Right lobe of liver (tissue), 4 donors: Measurements from ENCODE around the gene NTM.

Source experiments
- POLR2A ChIP-seq: fragments of 450-650 bp; IDR thresholded peaks from one replicate; pipeline ENCODE4 v1.6.1; 2017; ENCODE audit warnings: antibody characterized with exemption, mild to moderate bottlenecking
- TF ChIP-seq, protein P1 (sequence below), 4 donors: fragments of 200-600 bp in 3 of 4; fragments of 450-650 bp in 1 of 4; IDR thresholded peaks; one replicate each; pipeline versions ENCODE4 v1.5.1 to v1.8.0; 2016 to 2022; ENCODE audit warnings: antibody characterized with exemption in 4 of 4, mild to moderate bottlenecking in 2 of 4
- donor health status: DM: no; HTN: no; CAD: no.
- donor health status: DM: no; HTN: no; CAD: no.
- donor health status: DM: no; HTN: yes; CAD: no.

GRCh38 chr11:131537196-131537595 lies 166.8 kb downstream of the NTM start:
- TF ChIP-seq, protein P1, sequence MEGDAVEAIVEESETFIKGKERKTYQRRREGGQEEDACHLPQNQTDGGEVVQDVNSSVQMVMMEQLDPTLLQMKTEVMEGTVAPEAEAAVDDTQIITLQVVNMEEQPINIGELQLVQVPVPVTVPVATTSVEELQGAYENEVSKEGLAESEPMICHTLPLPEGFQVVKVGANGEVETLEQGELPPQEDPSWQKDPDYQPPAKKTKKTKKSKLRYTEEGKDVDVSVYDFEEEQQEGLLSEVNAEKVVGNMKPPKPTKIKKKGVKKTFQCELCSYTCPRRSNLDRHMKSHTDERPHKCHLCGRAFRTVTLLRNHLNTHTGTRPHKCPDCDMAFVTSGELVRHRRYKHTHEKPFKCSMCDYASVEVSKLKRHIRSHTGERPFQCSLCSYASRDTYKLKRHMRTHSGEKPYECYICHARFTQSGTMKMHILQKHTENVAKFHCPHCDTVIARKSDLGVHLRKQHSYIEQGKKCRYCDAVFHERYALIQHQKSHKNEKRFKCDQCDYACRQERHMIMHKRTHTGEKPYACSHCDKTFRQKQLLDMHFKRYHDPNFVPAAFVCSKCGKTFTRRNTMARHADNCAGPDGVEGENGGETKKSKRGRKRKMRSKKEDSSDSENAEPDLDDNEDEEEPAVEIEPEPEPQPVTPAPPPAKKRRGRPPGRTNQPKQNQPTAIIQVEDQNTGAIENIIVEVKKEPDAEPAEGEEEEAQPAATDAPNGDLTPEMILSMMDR (IDR thresholded peaks at IDR 0.05): no peak
- TF ChIP-seq POLR2A: no peak
